ENCODE results near the gene BDNF. TPM values are rescaled to one million over a fixed set of nuclear protein-coding genes. Genes with fewer than 3 reads are reported as not detected.

Gene BDNF
- total and polyA plus RNA-seq, 2 of the 8 experiments (the other 6 are each of a cell fraction or from before 2014, with no cell fraction given) = 2.4 to 5.4 TPM

GRCh38 chr11:27699242-27699925 lies 871 bp downstream of the BDNF start:
- 0 out of 2 replicates have a peak overlapping the region, but pooled peaks have one; percentile 12 for H2BK15ac ChIP-seq (ENCODE audit: low read length)
- no peak overlapping the region for H3K27ac ChIP-seq (ENCODE audit: low read depth, low read length)
- H3K79me1 ChIP-seq (ENCODE audit: low read depth, low read length) = no peaks in the 10 kb centered on the region
- 0 out of 2 replicates have a peak overlapping the region, but pooled peaks have one; percentile 6 for H2BK20ac ChIP-seq (ENCODE audit: low read length)
- no peak overlapping the region for H3K14ac ChIP-seq (ENCODE audit: insufficient read length)
- peak overlapping the region; percentile 45; the same call in 1 of the 2 replicates for H2AFZ ChIP-seq (ENCODE audit: low read length)
- H3K4me2 ChIP-seq (ENCODE audit: insufficient read depth in 1 of 2, low read depth in 2 of 2, low read length in 2 of 2) = peak overlapping the region; percentile 91 to 95
- no peak overlapping the region for H4K5ac ChIP-seq (ENCODE audit: insufficient read length, low read depth, low read length)
- peaks cover 8 to 28% (median 20%) of the 10 kb centered on the region in 4 experiments for H3K27me3 ChIP-seq (replicated peaks in 1 of 4; ENCODE audit: control insufficient read depth in 3 of 4, extremely low read depth in 1 of 4, insufficient read depth in 3 of 4, low read length in 3 of 4)
- no peak overlapping the region for H2BK12ac ChIP-seq (ENCODE audit: low read depth, low read length)
- peaks cover 22% of the 10 kb centered on the region for H3K23me2 ChIP-seq (ENCODE audit: low read depth, low read length)
- H3K9me3 ChIP-seq (ENCODE audit: insufficient read depth in 2 of 2, low read depth in 1 of 2, low read length in 1 of 2) = no peaks in the 10 kb centered on the region
- H3K9ac ChIP-seq (replicated peaks in 1 of 4; ENCODE audit: extremely low read depth in 1 of 4, low read depth in 3 of 4, low read length in 3 of 4) = peak overlapping the region; percentile 45 to 51 (median 46); a peak in 5 of 7 replicates
- H2AK5ac ChIP-seq (ENCODE audit: low read depth, low read length) = no peak overlapping the region
- no peak overlapping the region for H4K8ac ChIP-seq (ENCODE audit: extremely low read depth, insufficient read depth, low read length)
- H3K4me3 ChIP-seq (ENCODE audit: extremely low read depth in 1 of 4, insufficient read depth in 2 of 4, low read depth in 3 of 4, low read length in 4 of 4) = peak overlapping the region; percentile 61 to 95 (median 83)
- peak overlapping the region; percentile 17; the same call in 1 of the 2 replicates for H2BK5ac ChIP-seq (ENCODE audit: low read depth, low read length)
- 1% methylated on average over 30 of the region's 30 CpGs; no CpG with 5 or more reads in 1 of the 2 experiments for WGBS, 2 experiments (ENCODE audit: extremely low coverage in 1 of 2, insufficient coverage in 1 of 2, insufficient read length in 1 of 2, insufficient replicate concordance in 2 of 2, low coverage in 1 of 2, low lambda C conversion rate in 2 of 2, missing lambda C conversion rate in 1 of 2)
- H3K4me1 ChIP-seq (replicated peaks in 1 of 4; ENCODE audit: control insufficient read depth in 3 of 4, insufficient read depth in 4 of 4, low read length in 3 of 4) = peaks cover 1 to 18% (median 3%) of the 10 kb centered on the region in 4 experiments; a peak in 4 of 7 replicates
- no peak overlapping the region for H4K91ac ChIP-seq (replicated peaks; ENCODE audit: insufficient read length, low read length)
- no peak overlapping the region for H3K23ac ChIP-seq (ENCODE audit: insufficient read length)
- peak overlapping the region; percentile 27 for H3K4ac ChIP-seq (replicated peaks; ENCODE audit: insufficient read length, low read depth, low read length)
- POLR2A ChIA-PET (ENCODE audit: partially characterized antibody) = interaction anchor here (0.9 to 9.1 kb wide), 19 partner anchors 10 to 831 kb away, joined by 3 to 191 read pairs (median 5); partner anchors contain the start of genes KIF18A, LIN7C and METTL15
- no peak overlapping the region for H2BK120ac ChIP-seq (replicated peaks; ENCODE audit: low read depth, low read length)
- H3K18ac ChIP-seq (ENCODE audit: extremely low read depth, low read length) = peak overlapping the region; percentile 80; the same call in 1 of the 2 replicates
- CTCF ChIA-PET (ENCODE audit: partially characterized antibody) = interaction anchor here (0.6 to 9.1 kb wide), 45 partner anchors 10 to 1631 kb away, joined by 3 to 223 read pairs (median 4); partner anchors contain the start of genes KIF18A and METTL15
- no peaks in the 10 kb centered on the region for H3K36me3 ChIP-seq (ENCODE audit: control insufficient read depth in 2 of 4, insufficient read depth in 4 of 4, low read length in 3 of 4)
- no peaks in the 10 kb centered on the region for H4K20me1 ChIP-seq (replicated peaks in 1 of 2; ENCODE audit: control insufficient read depth in 1 of 2, insufficient read depth in 2 of 2, low read length in 2 of 2)
- H3K56ac ChIP-seq (replicated peaks; ENCODE audit: insufficient read length, low read depth, low read length) = peak overlapping the region; percentile 24
- FAIRE-seq (no peak), DNase-seq (ENCODE audit: low read depth in 1 of 2, low spot score in 2 of 2) (peak in 1 of 2 experiments; percentile 60)
- peaks cover 0 to 30% of the 10 kb centered on the region in 2 experiments; a peak in 2 of 4 replicates for H3K79me2 ChIP-seq (ENCODE audit: control insufficient read depth in 1 of 2, insufficient read depth in 2 of 2, low read length in 2 of 2)
- TF ChIP-seq ASH2L (IDR thresholded peaks at IDR 0.05; ENCODE audit: low read length) (peak; percentile 97), SIN3A (conservative IDR thresholded peaks at IDR 0.05 in 1 of 2, IDR thresholded peaks at IDR 0.05 in 1 of 2; ENCODE audit: low read depth in 1 of 2, low read length in 2 of 2) (0 out of 4 replicates have a peak, but pooled peaks of 1 of the 2 experiments have one; percentile 11), KDM4A (IDR thresholded peaks at IDR 0.05; ENCODE audit: low read depth, low read length, severe bottlenecking) (peak; percentile 50), SUZ12 (IDR thresholded peaks at IDR 0.05; ENCODE audit: low read length) (peak; percentile 63), BRCA1 (IDR thresholded peaks at IDR 0.05; ENCODE audit: low read depth, low read length) (no peak), RBBP5 (IDR thresholded peaks at IDR 0.05; ENCODE audit: borderline replicate concordance, low read depth, low read length) (peak; percentile 73; the same call in 1 of the 2 replicates), NRF1 (IDR thresholded peaks at IDR 0.05; ENCODE audit: low read depth, low read length) (no peak), JUN (IDR thresholded peaks at IDR 0.05; ENCODE audit: low read depth, low read length) (no peak), TAF7 (optimal IDR thresholded peaks at IDR 0.05; ENCODE audit: borderline replicate concordance, low read depth, low read length) (no peak), TBP (IDR thresholded peaks at IDR 0.05; ENCODE audit: low read depth, low read length) (no peak), EZH2 (IDR thresholded peaks at IDR 0.05; ENCODE audit: low read depth, low read length, severe bottlenecking) (peak; percentile 62)
